ENCODE results near the gene NTN3.
"Not testable (repeated sequence)": the region's sequence is repeated elsewhere in the genome, so short reads cannot be mapped to it uniquely, and the experiment has no call there.

NTN3 gene

DNA sequence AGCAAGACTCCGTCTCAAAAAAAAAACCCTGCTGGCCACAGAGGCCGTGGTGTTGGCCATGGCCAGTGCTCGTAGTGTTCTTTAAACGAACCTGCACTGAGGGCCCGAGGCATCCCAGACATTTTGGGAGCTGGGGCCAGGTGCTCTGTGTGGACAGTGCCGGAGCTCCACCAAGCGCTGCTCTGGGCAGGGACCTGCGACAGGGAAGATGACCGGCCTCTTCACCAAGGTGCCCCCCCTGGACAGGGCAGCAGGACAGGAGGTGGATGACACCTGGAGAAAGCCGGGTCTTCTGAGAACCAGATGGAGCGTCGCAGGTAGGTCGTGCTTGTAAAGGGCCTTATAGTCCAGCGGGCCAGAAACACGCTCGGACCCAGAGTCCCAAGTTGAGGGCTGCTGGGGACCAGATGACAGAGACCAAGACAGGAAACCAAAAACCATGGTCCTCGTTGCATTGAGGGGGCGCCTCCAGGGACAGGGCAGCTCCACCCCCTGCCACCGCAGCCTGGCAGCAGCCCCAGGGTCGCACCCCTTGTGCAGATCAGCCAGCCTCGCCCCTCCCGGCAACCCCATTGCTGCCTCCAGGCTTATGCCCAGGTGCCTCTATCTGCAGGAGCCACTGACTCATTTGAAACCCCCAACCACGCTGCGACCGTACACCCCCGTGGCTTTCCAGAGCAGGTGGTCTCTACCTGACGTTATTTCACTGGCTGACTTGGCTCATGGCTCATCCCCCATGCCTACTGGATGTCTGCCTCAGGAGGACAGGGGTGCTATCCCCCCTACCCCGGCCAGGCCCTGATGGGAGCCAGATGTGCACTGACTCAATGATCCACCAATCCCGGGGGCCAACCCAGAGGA is 4.2 kb upstream of the NTN3 start:
- DNase-seq: no peak

DNA sequence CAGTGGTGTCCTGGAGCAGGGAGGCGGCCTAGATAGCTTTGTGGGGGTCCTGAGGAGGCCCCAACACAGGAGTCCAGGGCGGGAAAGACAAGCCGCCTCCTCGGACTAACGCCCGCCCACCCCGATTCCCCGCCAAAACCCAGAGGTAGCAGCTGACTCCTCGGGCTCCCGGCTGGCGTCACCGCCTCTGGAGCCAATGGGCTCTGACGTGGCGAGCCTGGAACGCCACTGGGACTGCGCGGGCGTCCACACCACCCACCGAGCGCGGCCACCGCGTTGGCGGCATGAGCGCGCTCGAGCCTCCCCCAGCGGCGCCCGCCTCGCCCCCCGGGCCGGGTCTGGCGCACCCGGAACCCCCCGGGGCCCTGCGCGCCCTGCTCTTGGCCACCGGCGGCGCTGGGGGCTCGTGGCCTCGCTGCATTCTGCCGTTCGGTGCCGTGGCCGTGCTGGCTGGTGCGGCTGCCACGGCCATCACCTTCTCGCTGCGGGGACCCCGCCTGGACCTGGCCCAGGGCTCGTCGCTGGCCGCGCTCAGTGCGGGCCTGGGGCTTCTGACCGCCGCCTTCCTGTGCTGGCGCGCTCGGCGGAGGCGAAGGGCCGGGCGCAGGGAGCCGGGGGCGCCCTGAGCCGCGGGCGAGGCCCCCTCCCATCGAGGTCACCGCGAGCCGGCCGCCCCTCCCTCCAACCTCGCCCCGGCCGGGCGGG is 3.4 kb upstream of the NTN3 start:
- DNase-seq: no peak

DNA sequence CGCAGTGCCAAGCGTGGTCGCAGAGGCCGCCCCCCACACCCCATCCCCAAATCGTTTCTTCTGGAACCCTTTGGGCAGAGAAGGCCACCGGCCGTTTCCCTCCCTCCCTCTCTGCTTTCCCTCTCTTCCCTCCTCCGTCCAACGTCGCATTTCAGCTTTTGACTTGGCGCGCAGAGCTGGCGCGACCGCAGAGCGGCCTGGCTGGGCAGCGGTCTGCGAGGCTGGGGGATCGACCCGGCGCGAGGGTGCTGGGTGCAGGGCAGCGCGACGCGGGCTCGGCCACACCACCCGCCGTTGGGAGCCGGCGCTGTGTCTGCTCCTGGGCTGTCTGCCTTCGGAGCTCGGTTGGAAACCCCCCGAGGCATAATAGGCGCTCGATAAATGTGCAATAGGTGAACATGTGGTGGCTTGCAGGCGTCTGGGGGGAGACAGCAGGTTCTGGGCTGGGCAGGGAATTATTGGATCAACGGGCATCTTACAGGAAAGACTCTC is 2.8 kb upstream of the NTN3 start:
- DNase-seq: no peak

GRCh38 chr16:2468725-2469398 is 2.2 kb upstream of the NTN3 start:
- DNase-seq: no peak

- no peak for DNase-seq
These were observed 1.5 kb upstream of the NTN3 start for GRCh38 chr16:2469399-2470233.

DNA sequence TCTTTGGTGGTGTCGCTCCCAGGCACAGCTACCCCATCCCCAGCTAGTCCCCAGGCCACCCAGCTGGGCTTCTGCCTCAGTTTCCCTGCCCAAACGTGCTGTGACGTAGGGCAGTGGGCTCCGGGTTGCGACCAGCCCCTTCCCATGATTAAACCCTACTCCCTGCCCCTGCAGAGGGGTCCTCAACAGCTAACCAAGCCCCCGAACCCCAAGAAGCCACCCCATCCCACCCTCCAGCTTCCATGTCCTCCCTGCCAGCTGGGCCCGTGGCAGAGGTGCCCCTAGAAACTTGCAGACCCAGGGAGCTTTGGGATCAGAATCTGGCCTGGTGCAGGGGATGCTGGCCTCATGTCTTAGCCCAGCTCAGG is 879 bp upstream of the NTN3 start:
- DNase-seq: no peak

GRCh38 chr16:2470603-2471015 is 488 bp upstream of the NTN3 start:
- DNase-seq: no peak

DNA sequence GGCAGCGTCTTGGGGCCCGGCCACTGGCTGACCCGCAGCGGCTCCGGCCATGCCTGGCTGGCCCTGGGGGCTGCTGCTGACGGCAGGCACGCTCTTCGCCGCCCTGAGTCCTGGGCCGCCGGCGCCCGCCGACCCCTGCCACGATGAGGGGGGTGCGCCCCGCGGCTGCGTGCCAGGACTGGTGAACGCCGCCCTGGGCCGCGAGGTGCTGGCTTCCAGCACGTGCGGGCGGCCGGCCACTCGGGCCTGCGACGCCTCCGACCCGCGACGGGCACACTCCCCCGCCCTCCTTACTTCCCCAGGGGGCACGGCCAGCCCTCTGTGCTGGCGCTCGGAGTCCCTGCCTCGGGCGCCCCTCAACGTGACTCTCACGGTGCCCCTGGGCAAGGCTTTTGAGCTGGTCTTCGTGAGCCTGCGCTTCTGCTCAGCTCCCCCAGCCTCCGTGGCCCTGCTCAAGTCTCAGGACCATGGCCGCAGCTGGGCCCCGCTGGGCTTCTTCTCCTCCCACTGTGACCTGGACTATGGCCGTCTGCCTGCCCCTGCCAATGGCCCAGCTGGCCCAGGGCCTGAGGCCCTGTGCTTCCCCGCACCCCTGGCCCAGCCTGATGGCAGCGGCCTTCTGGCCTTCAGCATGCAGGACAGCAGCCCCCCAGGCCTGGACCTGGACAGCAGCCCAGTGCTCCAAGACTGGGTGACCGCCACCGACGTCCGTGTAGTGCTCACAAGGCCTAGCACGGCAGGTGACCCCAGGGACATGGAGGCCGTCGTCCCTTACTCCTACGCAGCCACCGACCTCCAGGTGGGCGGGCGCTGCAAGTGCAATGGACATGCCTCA is 773 bp downstream of the NTN3 start:
- DNase-seq: no peak

DNA sequence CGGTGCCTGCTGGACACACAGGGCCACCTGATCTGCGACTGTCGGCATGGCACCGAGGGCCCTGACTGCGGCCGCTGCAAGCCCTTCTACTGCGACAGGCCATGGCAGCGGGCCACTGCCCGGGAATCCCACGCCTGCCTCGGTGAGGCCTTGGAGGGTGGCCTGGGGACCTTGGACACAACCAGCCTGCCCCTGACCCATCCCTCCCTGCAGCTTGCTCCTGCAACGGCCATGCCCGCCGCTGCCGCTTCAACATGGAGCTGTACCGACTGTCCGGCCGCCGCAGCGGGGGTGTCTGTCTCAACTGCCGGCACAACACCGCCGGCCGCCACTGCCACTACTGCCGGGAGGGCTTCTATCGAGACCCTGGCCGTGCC is 1.4 kb downstream of the NTN3 start:
- no peak for DNase-seq

DNA sequence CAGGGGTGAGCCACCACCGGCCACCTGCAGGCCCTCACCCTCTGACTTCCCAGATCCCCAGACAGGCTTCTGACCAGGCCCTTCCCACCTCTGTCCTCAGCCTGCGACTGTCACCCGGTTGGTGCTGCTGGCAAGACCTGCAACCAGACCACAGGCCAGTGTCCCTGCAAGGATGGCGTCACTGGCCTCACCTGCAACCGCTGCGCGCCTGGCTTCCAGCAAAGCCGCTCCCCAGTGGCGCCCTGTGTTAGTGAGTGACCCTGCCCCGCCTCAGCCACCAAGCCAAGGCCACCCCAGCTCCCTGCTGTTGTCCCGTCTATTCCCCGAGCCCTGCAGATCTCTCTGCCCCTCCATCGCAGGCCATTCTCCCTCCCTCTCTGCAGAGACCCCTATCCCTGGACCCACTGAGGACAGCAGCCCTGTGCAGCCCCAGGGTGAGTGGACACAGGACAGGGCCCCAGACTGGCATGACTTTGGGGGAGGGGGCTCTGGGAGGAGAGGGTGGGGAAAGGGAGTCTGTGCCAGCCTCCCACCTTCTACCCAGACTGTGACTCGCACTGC is 1.9 kb downstream of the NTN3 start:
- DNase-seq: no peak

DNA sequence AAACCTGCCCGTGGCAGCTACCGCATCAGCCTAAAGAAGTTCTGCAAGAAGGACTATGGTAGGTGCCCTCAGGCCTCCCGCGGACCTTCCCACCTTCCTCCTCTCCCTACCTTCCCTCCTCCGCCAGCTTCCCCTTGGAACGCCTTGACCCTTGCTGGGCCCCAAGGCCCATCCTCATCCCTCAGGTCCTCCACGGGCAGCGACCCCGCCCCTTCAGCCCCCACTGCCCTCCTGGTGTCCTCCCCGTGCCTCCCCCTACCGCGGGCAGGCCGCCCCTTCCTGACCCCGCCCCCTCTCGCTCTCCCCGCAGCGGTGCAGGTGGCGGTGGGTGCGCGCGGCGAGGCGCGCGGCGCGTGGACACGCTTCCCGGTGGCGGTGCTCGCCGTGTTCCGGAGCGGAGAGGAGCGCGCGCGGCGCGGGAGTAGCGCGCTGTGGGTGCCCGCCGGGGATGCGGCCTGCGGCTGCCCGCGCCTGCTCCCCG is 2.4 kb downstream of the NTN3 start:
- no peak for DNase-seq

- DNase-seq: peak; percentile 63
These were observed 3.1 kb downstream of the NTN3 start for GRCh38 chr16:2473999-2474876.

DNA sequence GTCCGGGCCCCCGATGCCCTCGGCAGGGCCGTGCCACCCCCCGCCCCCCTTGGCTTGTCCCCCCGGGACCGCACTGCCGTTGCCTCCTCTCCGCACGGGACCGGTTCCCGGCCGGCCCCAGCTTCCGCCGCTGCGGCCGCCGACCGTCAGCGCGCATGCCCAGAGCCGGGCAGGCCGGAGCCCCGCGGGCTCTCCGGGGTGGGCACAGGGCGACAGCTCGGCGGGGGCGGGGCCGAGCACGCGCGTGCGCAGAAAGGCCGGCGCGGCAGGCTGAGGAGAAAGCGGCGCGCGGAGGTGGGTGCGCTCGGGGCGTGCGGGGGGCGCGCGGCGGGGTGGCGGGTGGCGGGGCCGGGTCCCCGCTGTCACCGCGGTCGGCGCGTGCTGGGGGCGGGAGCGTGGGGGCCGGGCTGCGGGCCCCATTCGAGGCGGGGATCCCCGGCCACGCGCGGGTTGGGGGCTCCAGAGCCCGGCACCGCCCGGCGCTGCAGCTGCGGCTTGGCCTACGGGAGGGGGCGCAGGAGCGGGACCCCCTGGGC is 3.8 kb downstream of the NTN3 start, which contains the start of gene TBC1D24:
TBC1D24 (plus strand) TSS at position 251 of the 536 bp plus-strand sequence. CDS start 21,022 bp downstream, outside the sequence.
- peak; percentile 82 for DNase-seq

DNA sequence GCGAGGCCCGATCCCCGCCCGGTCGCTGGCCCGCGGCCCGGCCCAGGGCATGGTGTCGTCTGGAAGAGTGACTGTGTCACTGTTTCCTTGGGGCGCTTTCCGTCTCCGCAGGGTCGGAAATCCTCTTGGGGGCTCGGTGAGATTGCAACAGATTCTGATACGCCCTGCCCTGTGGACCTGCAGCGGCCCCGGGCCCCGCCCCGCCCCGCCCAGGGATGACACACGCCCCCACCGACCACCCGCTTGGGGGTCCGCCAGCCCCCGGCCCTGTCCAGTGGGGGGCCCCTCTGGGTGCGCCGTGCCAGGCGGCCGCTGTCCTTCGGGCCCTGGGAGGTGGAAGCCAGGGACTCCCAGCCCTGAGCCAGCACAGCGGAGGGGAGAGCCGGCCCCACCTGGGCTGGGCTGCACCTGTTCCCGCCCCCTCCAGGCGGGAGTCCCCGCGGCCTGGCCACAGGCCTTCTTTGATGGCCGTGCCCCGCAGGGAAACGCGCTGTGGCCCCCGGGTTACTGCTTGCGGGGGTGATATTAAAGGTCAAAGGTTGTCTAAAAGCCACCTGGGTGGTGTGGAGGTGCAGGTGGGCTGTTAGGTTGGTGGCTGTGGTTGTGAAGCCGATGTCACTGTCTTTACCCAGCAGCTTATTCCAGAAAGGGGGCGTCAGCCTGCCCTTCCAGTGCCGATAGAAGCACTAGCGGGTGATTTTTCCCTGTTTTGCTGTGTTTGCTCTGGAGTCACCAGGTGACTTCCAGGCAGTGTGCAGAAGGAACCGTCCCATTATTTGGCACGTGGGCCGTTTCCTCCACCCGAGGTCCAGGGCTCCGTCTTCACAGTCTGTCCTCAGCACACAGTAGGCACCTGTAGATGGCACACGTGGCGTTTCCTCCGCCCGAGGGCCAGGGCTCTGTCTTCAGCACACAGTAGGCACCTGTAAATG is 4.6 kb downstream of the NTN3 start:
- no peak for DNase-seq

- no peak for DNase-seq
These were observed 5.2 kb downstream of the NTN3 start for GRCh38 chr16:2476345-2476720.

DNA sequence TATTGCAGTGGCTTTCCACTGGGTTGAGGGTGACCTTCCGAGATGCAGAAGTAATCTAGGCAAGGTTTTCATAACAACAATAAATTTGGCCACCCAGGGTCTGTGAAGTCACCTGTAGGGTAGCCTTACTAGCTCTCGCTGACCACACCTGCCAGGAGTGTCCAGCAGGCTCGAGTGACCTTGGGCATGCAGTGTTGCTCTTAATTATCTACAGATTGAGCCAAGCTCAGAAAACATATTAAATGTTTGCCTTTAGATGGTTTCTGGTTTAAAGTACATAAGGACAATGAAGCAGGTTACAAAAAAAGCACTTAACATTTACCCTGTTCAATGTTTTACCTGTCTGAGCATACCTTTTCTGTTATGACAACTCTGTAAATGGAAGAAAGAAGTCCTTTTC is 5.6 kb downstream of the NTN3 start:
- DNase-seq: no peak

DNA sequence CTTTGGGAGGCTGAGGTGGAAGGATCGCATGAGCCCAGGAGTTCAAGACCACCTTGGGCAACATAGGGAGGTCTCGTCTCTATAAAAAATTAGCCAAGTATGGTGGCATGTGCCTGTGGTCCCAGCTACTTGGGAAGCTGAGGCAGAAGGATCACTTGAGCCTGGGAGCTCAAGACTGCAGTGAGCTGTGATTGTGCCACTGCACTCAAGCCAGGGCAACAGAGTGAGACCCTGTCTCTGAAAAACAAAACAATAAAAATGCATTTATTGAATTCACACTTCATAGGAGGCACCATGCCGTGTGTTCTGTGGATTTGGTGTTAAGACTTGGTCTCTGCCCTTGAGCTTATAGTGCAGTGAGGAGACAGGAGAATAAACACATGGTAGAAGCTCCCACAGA is 6.2 kb downstream of the NTN3 start:
- no peak for DNase-seq

DNA sequence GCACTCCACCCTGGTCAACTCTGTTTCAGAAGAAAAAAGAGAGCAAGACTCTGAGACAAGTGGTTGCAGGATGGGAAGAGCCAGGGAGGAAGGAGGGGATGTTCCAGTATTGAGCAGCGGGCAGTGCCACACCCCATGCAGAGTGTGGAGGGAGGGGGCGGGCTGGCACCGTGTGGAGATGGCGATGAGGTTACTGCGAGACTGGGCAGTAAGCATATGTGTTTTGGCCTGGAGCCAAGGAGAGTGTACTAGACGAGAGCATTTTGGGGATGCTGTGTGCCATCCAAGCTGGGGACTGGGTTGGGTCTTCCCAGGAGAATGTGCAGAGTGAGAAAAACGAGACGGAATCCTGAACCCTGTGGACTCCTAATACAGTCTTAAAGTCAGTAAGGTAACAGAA is 7.2 kb downstream of the NTN3 start:
- DNase-seq: no peak

DNA sequence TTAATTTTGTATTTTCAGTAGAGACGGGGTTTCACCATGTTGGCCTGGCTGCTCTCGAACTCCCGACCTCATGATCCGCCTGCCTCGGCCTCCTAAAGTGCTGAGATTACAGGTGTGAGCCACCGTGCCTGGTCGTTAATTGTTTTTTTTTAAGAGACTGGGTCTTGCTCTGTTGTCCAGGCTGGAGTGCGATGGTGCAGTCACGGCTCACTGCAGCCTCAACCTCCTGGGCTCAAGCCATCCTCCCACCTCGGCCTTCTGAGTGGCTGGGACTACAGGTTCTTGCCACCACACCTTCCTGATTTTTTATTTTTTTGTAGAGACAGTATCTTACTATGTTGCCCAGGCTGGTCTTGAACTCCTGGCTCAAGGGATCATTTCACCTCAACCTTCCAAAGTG is 8.9 kb downstream of the NTN3 start:
- DNase-seq: not testable (repeated sequence)
